Measurements from ENCODE around the gene KIAA1958. TPM values are rescaled to one million over a fixed set of nuclear protein-coding genes. Genes with fewer than 3 reads are reported as not detected.

KIAA1958 gene
- total and polyA plus RNA-seq, 2 of the 8 experiments (the other 6 are each of a cell fraction or from before 2014, with no cell fraction given): 11.4 to 43.8 TPM

DNA sequence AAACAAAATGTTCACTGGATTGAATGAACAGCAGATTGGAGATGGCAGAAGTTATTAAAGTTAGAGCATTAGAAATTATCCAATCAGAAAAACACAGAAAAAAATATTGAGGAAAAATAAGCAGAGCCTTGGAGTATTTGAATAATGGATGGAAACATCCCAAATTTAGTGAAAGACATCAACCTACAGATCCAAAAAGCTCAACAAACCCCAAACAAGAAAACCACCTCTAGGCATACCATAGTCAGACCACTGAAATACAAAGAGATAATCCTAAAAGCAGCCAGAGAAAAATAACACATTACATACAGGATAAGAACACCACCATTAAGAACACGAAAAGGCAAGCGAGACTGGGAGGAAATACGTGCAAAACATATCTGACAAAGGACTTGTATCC, 226.1 kb downstream of the KIAA1958 start (continued):
- TF ChIP-seq GABPA (IDR thresholded peaks at IDR 0.05; ENCODE audit: borderline replicate concordance, insufficient read depth, low read length) (no peak), KDM1A (IDR thresholded peaks at IDR 0.05; ENCODE audit: borderline replicate concordance, low read length) (no peak), POLR2A (IDR thresholded peaks at IDR 0.05; ENCODE audit: control extremely low read depth in 1 of 2, low read depth in 2 of 2, low read length in 2 of 2) (no peak), MAFK (IDR thresholded peaks at IDR 0.05; ENCODE audit: low read depth, low read length) (no peak), CEBPB (IDR thresholded peaks at IDR 0.05; ENCODE audit: low read depth, low read length) (no peak), SIX5 (IDR thresholded peaks at IDR 0.05; ENCODE audit: low read depth, low read length) (no peak), BACH1 (IDR thresholded peaks at IDR 0.05; ENCODE audit: low read length) (no peak)

Measured in H1 (cell line).